ENCODE results near the gene SETX. TPM values are rescaled to one million over a fixed set of nuclear protein-coding genes. Genes with fewer than 3 reads are reported as not detected.

The SETX gene
- total RNA-seq, 1 donor from 2014 or later: 45.6 TPM

- FAIRE-seq (no peak), DNase-seq (ENCODE audit: low read depth) (no peak)
- TF ChIP-seq, protein P1, sequence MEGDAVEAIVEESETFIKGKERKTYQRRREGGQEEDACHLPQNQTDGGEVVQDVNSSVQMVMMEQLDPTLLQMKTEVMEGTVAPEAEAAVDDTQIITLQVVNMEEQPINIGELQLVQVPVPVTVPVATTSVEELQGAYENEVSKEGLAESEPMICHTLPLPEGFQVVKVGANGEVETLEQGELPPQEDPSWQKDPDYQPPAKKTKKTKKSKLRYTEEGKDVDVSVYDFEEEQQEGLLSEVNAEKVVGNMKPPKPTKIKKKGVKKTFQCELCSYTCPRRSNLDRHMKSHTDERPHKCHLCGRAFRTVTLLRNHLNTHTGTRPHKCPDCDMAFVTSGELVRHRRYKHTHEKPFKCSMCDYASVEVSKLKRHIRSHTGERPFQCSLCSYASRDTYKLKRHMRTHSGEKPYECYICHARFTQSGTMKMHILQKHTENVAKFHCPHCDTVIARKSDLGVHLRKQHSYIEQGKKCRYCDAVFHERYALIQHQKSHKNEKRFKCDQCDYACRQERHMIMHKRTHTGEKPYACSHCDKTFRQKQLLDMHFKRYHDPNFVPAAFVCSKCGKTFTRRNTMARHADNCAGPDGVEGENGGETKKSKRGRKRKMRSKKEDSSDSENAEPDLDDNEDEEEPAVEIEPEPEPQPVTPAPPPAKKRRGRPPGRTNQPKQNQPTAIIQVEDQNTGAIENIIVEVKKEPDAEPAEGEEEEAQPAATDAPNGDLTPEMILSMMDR (IDR thresholded peaks at IDR 0.05; ENCODE audit: insufficient read depth, low read depth, low read length): no peak
- TF ChIP-seq EZH2 (IDR thresholded peaks at IDR 0.05; ENCODE audit: insufficient read depth, low read length): no peak
- H3K4me1 Mint-ChIP-seq (ENCODE audit: low read depth, unreplicated experiment): peaks cover 3% of the 10 kb centered on the region
- no peak overlapping the region for H3K27ac Mint-ChIP-seq (ENCODE audit: unreplicated experiment)
- H2AFZ ChIP-seq (ENCODE audit: low read depth, low read length): no peak overlapping the region
- H3K9ac ChIP-seq (ENCODE audit: low read length): no peak overlapping the region
- no peaks in the 10 kb centered on the region for H3K9me3 Mint-ChIP-seq (ENCODE audit: unreplicated experiment)
- H3K27me3 ChIP-seq (ENCODE audit: insufficient read depth, low read length): no peaks in the 10 kb centered on the region
- no peak overlapping the region for H3K4me2 ChIP-seq (ENCODE audit: low read length)
- H3K9me3 ChIP-seq (ENCODE audit: insufficient read depth, low read depth, low read length): no peaks in the 10 kb centered on the region
- H3K27me3 Mint-ChIP-seq (ENCODE audit: low read depth, unreplicated experiment): no peaks in the 10 kb centered on the region
- H3K79me2 ChIP-seq (ENCODE audit: insufficient read depth, low read length): no peaks in the 10 kb centered on the region
- no peak overlapping the region for H3K4me3 ChIP-seq (ENCODE audit: insufficient read depth, low read depth, low read length)
- no peak overlapping the region for H3K4me3 Mint-ChIP-seq (ENCODE audit: unreplicated experiment)
- peaks cover 46% of the 10 kb centered on the region for H3K36me3 ChIP-seq (ENCODE audit: insufficient read depth, low read length)
- H3K4me1 ChIP-seq (ENCODE audit: insufficient read depth, low read length): no peaks in the 10 kb centered on the region
- peaks cover 61% of the 10 kb centered on the region for H4K20me1 ChIP-seq (ENCODE audit: insufficient read depth, low read length)
- H3K27ac ChIP-seq (ENCODE audit: low read depth, low read length): no peak overlapping the region
- peaks cover 16% of the 10 kb centered on the region for H3K36me3 Mint-ChIP-seq (ENCODE audit: low read depth, unreplicated experiment)
Measured at GRCh38 chr9:132267660-132268059, 87.1 kb downstream of the SETX start.

- Histone ChIP-seq H3K36me3 (ENCODE audit: insufficient read depth, low read length) (peaks cover 45% of the 10 kb centered on the region), H4K20me1 (ENCODE audit: insufficient read depth, low read length) (peaks cover 77% of the 10 kb centered on the region), H3K27me3 (ENCODE audit: insufficient read depth, low read length) (no peaks in the 10 kb centered on the region), H3K4me2 (ENCODE audit: low read length) (no peak overlapping the region), H3K4me1 (ENCODE audit: insufficient read depth, low read length) (no peaks in the 10 kb centered on the region), H2AFZ (ENCODE audit: low read depth, low read length) (no peak overlapping the region), H3K27ac (ENCODE audit: low read depth, low read length) (no peak overlapping the region), H3K79me2 (ENCODE audit: insufficient read depth, low read length) (no peaks in the 10 kb centered on the region), H3K9me3 (ENCODE audit: insufficient read depth, low read depth, low read length) (no peaks in the 10 kb centered on the region), H3K9ac (ENCODE audit: low read length) (no peak overlapping the region), H3K4me3 (ENCODE audit: insufficient read depth, low read depth, low read length) (no peak overlapping the region)
- Mint-ChIP-seq H3K9me3 (ENCODE audit: unreplicated experiment) (no peaks in the 10 kb centered on the region), H3K4me1 (ENCODE audit: low read depth, unreplicated experiment) (peaks cover 5% of the 10 kb centered on the region), H3K27me3 (ENCODE audit: low read depth, unreplicated experiment) (no peaks in the 10 kb centered on the region), H3K27ac (ENCODE audit: unreplicated experiment) (no peak overlapping the region), H3K36me3 (ENCODE audit: low read depth, unreplicated experiment) (peaks cover 16% of the 10 kb centered on the region), H3K4me3 (ENCODE audit: unreplicated experiment) (no peak overlapping the region)
- TF ChIP-seq, protein P1 (IDR thresholded peaks at IDR 0.05; ENCODE audit: insufficient read depth, low read depth, low read length): no peak
- TF ChIP-seq EZH2 (IDR thresholded peaks at IDR 0.05; ENCODE audit: insufficient read depth, low read length): no peak
- DNase-seq (ENCODE audit: low read depth): no peak
- FAIRE-seq: no peak
Measured at GRCh38 chr9:132266017-132266416, 88.8 kb downstream of the SETX start.

DNA sequence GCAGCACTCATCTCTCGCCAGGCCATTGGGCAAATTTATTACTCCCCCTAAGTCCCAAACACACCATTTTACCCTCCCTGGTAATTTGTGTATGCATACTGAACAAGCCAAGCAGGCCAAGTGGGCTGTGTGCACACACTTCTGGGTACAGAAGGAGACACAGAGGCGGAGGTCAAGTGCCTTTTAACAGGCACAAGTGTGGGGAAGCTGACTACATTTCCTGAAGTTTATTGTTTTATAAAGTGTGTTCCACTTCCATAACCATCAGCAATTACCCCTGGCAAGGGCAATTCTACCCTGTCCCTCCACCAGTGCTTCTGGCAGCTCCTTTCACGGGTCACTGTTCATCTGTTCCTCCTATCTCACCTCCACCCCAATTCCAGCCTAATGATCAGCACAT lies 93.9 kb downstream of the SETX start:
- no peak overlapping the region for H3K9ac ChIP-seq (ENCODE audit: low read length)
- H3K4me1 ChIP-seq (ENCODE audit: insufficient read depth, low read length): no peaks in the 10 kb centered on the region
- no peaks in the 10 kb centered on the region for H3K9me3 ChIP-seq (ENCODE audit: insufficient read depth, low read depth, low read length)
- FAIRE-seq (no peak), DNase-seq (ENCODE audit: low read depth) (no peak)
- no peaks in the 10 kb centered on the region for H3K27me3 ChIP-seq (ENCODE audit: insufficient read depth, low read length)
- Mint-ChIP-seq H3K36me3 (ENCODE audit: low read depth, unreplicated experiment) (peaks cover 6% of the 10 kb centered on the region), H3K27ac (ENCODE audit: unreplicated experiment) (no peak overlapping the region), H3K27me3 (ENCODE audit: low read depth, unreplicated experiment) (peaks cover 2% of the 10 kb centered on the region), H3K4me1 (ENCODE audit: low read depth, unreplicated experiment) (peaks cover 5% of the 10 kb centered on the region), H3K9me3 (ENCODE audit: unreplicated experiment) (no peaks in the 10 kb centered on the region), H3K4me3 (ENCODE audit: unreplicated experiment) (no peak overlapping the region)
- no peaks in the 10 kb centered on the region for H3K79me2 ChIP-seq (ENCODE audit: insufficient read depth, low read length)
- no peak overlapping the region for H3K4me2 ChIP-seq (ENCODE audit: low read length)
- H4K20me1 ChIP-seq (ENCODE audit: insufficient read depth, low read length): peaks cover 50% of the 10 kb centered on the region
- TF ChIP-seq, protein P1 (IDR thresholded peaks at IDR 0.05; ENCODE audit: insufficient read depth, low read depth, low read length): no peak
- no peak for TF ChIP-seq EZH2 (IDR thresholded peaks at IDR 0.05; ENCODE audit: insufficient read depth, low read length)
- H3K27ac ChIP-seq (ENCODE audit: low read depth, low read length): no peak overlapping the region
- H3K36me3 ChIP-seq (ENCODE audit: insufficient read depth, low read length): peaks cover 31% of the 10 kb centered on the region
- H2AFZ ChIP-seq (ENCODE audit: low read depth, low read length): no peak overlapping the region
- H3K4me3 ChIP-seq (ENCODE audit: insufficient read depth, low read depth, low read length): no peak overlapping the region

All from astrocyte (in vitro differentiated cells and primary cell).